NCI-H82 (cell line): ENCODE results near the gene WNT9A.
"Not testable (repeated sequence)": the region's sequence is repeated elsewhere in the genome, so short reads cannot be mapped to it uniquely, and the experiment has no call there.

ENCODE experiments used
- DNase-seq: peaks from one replicate; lab custom pipeline; 2025; lab: John Stamatoyannopoulos, UW

The WNT9A gene

DNA sequence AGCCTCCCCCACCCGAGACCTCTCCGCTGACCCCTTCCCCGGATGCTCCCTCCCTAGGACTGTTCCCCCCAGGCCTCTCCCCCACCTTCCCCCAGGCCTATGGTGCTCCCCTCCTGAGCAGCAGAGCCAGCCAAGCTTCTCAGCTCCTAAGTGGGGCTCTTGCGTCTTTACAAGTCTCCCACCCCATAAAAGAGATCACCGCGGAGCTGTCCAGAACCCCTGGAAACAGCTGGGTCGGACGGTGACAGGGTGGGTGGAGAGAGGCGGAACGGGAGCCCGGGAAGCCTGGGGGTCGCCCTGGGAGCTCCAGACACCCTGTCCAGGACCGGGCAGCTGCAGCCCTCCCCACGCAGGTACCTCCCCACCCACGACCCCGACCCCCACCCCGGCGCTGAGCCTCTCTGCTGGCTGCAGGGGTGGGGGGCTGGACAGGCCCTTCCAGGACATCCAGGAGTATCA, 61.2 kb downstream of the WNT9A start:
- no peak for DNase-seq

DNA sequence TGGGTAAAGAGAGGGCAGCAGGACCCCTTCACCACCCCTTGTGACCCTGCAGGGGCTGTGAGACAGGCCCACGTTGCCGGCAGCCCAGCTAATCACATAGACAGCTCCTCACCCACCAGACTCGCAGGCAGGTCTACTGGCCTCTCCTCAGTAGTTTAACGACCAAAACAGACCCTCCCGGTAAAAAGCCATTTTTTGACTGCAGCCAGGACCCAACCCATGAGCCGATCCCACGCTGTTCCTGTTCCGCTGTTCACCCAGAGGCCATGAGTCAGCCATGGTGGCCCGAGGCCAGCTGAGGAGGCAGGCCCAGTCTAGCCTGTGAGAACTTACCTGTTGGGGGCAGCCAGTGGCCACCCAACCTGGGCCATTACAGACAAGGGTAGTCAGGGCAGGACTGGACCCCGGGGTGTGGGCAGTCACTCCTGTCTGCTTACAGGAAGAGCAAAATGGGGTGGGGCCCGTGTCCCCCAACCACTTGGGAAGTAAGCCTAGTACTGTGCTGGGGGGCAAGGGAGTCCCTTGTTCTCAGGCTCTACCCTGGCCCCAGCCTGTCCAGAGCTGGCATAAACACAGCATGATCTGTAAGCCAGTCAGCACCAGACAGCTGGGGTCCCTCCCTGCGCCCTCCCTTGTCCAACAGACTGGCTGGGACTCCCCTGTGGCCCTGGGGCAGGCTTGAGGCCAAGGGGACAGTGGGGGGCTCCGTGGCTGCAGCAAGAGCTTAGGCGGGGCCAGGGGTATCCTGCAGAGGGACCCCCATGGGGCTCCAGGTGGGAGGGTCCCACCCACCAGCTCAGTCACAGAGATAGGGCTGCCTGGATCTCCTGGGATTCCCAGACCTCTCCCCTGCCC, 61.9 kb downstream of the WNT9A start:
- no peak for DNase-seq

DNA sequence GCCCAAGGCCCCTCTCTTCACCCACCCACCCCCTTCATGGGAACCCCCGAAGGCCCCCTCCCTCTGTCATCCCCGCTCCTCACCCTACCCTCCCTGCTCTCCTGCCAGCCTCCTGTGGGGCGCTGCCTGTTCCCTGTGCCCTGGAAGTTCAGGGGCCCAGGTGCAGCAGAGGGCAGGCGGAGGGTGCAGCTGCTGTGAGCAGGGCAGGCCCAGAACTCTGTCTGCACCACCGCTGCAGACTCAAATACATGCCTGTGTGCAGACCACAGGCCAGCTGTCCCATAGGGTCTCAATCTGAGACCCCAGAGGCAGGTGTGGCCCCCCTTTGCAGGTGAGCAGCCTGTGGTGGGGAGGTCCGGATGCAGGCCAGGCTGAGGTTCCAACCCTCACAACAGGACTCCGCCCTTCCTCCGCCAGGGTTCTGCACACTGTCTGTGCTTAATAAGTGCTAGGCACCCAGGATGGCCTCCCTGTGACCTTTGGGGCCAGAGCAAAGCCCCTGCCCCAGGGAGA, 62.5 kb downstream of the WNT9A start:
- no peak for DNase-seq

DNA sequence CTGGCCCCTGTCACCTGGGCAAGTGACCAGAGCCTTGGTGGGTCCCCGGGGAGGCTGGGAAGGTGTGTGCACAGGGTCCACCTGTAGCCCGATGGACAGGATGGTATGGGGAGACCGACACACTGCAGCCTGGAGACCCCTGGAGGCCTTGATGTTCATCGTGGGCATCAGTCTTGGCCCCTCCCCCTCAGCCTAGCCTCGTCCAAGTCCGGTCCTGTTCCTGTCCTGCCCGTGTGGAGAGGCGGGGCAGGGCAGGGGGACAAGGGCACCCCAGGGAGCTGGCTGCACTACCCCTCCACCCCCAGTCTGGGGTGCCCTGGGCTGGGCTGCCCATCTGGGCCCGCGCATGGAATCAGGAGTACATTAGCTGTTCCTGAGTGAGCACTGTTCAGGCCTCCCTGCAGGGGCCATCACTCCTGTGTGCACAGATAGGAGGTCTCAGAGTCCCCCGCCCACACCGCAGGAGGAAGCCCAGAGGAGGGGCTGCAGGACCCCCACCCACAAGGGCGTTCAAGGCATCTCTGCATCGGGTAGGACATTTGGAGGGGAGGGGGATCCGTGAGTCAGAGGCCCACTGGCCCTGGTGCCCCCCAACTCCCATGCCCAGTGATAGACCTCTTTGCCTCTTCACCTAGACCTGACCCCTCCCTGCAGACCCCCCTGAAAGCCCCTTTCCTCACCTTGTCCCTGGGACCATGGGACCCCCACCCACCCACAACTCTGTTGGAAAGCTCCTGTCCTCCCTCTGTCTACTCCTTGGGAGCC, 63.2 kb downstream of the WNT9A start:
- DNase-seq = no peak

DNA sequence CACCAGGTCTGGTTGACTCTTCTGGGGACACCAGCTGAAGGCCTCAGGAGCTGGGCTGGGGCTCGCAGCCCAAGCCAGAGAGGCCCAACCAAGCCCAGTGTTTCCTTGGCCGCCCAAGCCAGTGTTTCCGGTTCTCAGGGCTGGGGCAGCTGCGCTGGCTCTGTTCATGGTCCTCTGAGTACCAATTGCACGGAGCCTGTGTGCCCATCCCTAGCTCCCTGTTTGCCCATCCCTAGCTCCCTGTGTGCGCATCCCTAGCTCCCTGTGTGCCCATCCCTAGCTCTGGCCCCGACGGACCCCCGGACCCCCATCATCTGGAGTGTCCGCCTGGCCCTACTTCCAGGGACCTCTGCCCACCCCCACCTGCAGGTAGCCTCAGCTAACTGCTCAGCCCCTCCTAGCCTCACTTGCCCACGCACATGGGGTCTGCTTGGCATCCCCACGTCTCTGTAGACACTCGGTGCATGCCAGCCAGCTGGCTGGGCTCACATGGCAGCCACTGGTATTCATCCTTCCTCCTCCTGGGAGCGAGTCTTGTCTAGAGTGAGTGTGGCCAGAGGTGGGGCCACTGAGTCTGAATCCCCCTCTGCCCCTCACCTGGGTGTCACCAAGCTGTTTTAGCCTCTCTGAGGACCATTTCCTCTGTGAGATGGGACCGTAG, 64.0 kb downstream of the WNT9A start:
- DNase-seq = no peak

DNA sequence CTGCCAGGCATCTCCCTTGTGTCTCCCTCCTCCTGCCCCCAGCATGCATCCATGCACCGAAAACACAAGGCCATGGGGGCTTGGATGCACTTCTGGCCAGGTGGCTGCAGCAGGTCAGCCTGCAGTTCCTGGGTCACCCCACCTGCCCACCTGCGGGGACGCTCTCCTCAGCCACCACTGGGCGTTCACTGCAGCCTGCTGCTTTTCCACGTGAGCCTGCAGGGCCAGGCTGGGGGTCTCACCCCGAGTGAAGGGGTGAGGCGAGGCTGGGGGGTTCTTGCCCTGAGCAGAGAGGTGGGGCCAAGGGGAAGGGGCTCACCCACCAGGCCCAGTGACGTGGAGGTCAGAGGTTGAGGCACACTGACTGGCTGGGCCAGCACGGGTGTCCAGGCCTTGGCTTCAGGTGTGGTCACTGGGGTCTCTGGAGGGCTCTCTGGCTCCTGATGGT, 64.6 kb downstream of the WNT9A start:
- no peak for DNase-seq

DNA sequence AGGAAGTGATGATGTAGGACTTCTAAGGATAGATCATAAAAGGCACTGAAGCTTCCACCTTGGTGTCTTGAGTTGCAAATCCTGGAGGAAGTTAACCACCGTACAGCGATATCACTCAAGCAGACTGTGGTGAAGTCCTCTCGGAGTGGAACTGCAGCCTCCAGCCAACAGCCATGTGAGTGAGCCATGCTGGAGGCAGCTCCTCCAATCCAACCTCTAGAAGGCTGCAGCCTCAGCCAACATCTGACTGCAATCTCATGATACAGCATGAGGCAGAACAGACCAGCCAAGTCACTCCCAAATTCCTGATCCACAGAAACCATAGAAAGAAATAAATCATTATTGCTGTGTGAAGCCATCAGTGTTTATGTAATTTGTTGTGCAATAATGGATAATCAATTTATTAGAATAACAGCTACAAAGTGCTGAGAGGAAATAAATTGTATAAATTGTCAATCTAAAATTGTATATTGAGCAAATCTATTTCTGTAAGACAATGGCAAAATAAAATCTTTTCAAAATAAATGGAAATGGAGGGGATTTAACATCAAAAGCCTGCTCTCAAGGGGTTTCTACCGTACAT, 67.3 kb downstream of the WNT9A start:
- no peak for DNase-seq

DNA sequence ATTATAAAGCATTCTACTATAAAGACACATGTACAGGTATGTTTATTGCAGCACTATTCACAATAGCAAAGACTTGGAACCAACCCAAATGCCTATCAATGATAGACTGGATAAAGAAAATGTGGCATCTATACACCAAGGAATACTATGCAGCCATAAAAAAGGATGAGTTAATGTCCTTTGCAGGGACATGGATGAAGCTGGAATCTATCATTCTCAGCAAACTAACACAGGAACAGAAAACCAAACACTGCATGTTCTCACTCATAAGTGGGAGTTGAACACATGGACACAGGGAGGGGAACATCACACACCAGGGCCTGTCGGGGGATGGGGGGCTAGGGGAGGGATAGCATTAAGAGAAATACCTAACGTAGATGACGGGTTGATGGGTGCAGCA, 69.9 kb downstream of the WNT9A start:
- not testable (repeated sequence) for DNase-seq

DNA sequence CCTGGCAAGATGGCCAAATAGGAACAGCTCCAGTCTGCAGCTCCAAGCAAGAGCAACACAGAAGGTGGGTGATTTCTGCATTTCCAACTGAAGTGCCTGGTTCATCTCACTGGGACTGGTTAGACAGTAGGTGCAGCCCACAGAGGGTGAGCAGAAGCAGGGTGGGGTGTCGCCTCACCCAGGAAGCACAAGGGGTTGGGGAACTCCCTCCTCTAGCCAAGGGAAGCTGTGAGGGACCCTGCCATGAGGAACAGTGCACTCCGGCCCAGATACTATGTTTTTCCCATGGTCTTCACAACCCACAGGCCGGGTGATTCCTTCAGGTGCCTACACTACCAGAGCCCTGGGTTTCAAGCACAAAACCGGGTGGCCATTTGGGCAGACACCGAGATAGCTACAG, 75.8 kb downstream of the WNT9A start:
- DNase-seq = not testable (repeated sequence)

DNA sequence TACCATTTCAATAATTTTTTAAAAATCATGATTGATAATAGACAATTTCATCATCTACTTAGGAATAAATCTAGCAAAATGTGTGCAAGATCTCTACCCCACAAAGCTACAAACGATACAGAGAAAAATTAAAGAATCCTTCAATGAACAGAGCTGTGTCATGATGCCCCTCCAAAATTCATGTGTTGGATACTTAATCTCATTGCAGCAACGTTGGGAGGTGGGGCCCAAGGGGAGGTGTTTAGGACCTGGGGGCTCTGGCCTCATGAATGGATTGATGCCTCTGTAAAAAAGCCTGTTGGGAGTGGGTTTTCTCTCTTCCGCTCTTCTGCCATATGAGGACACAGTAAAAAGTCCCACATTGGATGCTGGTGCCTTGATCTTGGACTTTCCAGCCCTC, 77.4 kb downstream of the WNT9A start:
- no peak for DNase-seq

DNA sequence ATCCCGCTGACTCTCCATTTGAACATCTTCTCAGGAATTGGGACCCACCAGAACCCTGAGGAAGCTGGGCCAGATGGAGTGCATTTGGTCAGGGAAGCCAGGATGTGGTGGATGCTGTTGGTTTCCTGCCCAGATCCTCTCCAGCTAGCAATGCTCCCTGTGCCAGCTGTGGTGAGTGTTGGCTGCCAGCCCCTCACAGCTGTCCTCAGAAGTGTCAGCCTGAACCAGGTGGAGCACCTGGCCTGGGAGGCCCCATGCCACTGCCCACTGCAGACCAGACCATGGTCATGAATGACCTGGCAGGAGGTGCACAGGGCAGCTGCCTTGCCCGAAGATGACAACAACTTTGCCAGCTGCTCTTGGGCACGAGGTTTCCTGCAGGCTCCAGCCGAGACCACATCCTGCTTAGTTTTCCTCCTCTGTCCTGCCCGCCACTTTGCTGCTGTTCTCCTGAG, 77.9 kb downstream of the WNT9A start:
- no peak for DNase-seq

DNA sequence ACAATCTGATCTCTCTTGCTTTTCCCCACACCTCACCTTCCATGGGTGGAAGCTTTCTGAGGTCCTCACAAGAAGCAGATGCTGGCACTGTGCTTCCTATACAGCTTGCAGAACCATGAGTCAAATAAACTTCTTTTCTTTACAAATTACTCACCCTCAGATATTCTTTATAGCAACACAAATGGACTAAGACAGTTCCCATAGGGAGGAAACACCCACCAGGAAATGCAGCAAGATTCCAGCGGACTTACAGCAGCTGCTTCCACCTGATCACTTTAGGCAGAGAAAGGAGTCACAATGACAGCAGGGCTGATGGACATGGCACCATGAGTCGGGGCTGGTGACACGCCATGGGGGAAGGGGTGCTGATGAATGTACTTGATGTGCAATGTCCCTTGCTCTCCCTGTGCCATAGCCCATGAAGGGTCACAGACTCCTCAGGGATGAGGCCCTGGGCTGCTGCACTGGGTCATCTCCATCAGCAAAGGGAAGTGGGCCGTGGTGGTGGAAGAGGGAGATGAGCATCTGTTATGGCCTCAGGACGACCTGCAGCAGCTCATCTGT, 78.4 kb downstream of the WNT9A start:
- peak; percentile 34 for DNase-seq
